Adrenal gland (tissue), 5 donors: Measurements from ENCODE around the gene AGBL4.

Experiments
- POLR2A ChIP-seq, 2 donors: fragments of 450-650 bp; IDR thresholded peaks; one replicate each; pipeline ENCODE4 v1.6.1; 2017; ENCODE audit warnings: antibody characterized with exemption in 2 of 2, mild to moderate bottlenecking in 2 of 2, moderate library complexity in 1 of 2
- TF ChIP-seq, protein P1 (sequence below), 6 experiments: fragments of 450-650 bp in 4 of 6; fragments of 200-600 bp in 2 of 6; sonication (generic) in 1 of 6; IDR thresholded peaks; 1 replicate in 5 of 6; 2 replicates in 1 of 6; pipeline versions ENCODE4 v1.5.1 to v1.8.0; 2016 to 2021; ENCODE audit warnings: antibody characterized with exemption in 6 of 6, mild to moderate bottlenecking in 2 of 6, moderate library complexity in 1 of 6
- donor health status: DM: no; HTN: no; CAD: no.

DNA sequence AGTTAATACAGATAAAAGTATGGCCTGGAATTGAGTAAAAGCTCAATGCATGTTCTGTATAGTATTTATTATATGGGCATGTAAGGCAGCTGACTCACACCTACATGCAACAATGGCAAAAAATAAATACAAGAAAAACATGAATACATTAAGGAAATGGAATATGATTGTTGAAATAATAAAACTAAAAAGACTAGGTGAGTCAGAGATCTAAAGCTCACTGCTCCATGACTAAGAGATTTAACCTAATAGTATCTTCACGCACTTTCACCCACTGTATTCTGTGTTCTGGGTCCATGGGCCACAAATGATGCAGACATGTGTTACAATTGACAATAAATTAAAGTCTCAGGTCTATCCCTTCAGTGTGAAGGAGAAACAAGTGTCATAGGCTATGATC is 607.0 kb downstream of the AGBL4 start:
- TF ChIP-seq, protein P1, sequence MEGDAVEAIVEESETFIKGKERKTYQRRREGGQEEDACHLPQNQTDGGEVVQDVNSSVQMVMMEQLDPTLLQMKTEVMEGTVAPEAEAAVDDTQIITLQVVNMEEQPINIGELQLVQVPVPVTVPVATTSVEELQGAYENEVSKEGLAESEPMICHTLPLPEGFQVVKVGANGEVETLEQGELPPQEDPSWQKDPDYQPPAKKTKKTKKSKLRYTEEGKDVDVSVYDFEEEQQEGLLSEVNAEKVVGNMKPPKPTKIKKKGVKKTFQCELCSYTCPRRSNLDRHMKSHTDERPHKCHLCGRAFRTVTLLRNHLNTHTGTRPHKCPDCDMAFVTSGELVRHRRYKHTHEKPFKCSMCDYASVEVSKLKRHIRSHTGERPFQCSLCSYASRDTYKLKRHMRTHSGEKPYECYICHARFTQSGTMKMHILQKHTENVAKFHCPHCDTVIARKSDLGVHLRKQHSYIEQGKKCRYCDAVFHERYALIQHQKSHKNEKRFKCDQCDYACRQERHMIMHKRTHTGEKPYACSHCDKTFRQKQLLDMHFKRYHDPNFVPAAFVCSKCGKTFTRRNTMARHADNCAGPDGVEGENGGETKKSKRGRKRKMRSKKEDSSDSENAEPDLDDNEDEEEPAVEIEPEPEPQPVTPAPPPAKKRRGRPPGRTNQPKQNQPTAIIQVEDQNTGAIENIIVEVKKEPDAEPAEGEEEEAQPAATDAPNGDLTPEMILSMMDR (IDR thresholded peaks at IDR 0.05): no peak
- no peak for TF ChIP-seq POLR2A (IDR thresholded peaks at IDR 0.05)
